ENCODE data around the gene SCAF11. TPM values are rescaled to one million over a fixed set of nuclear protein-coding genes. Genes with fewer than 3 reads are reported as not detected.

SCAF11 gene
- polyA plus RNA-seq, 1 donor from 2014 or later: 20.4 TPM

- Histone ChIP-seq H3F3A (ENCODE audit: insufficient read depth, low read length, poor library complexity, severe bottlenecking) (no peaks in the 10 kb centered on the region), H3K79me2 (replicated peaks; ENCODE audit: insufficient read depth, low read length) (peaks cover 14% of the 10 kb centered on the region), H3K9me2 (ENCODE audit: insufficient read depth, low read length) (no peaks in the 10 kb centered on the region), H3K4me3 (ENCODE audit: low read length) (no peak overlapping the region), H2AFZ (ENCODE audit: low read depth, low read length) (no peak overlapping the region), H3K9ac (ENCODE audit: low read length) (no peak overlapping the region), H3K9me3 (ENCODE audit: low read length) (no peaks in the 10 kb centered on the region), H3K27ac (ENCODE audit: low read length) (no peak overlapping the region), H3K36me3 (ENCODE audit: insufficient read depth, low read length) (no peaks in the 10 kb centered on the region), H3K27me3 (ENCODE audit: insufficient read depth, low read depth, low read length) (no peaks in the 10 kb centered on the region), H3K4me2 (ENCODE audit: low read length) (no peak overlapping the region), H4K20me1 (ENCODE audit: insufficient read depth) (no peaks in the 10 kb centered on the region)
- TF ChIP-seq RAD21 (conservative IDR thresholded peaks at IDR 0.05) (no peak), EZH2 (IDR thresholded peaks at IDR 0.05; ENCODE audit: borderline replicate concordance, insufficient read depth, low read length, poor library complexity, severe bottlenecking) (no peak), REST (IDR thresholded peaks at IDR 0.05; ENCODE audit: borderline replicate concordance) (no peak), TAF1 (IDR thresholded peaks at IDR 0.05; ENCODE audit: low read depth) (no peak), CTCF (IDR thresholded peaks at IDR 0.05; ENCODE audit: poor library complexity, severe bottlenecking) (no peak), SMC3 (conservative IDR thresholded peaks at IDR 0.05; ENCODE audit: poor library complexity) (no peak), POLR2AphosphoS5 (IDR thresholded peaks at IDR 0.05) (no peak), EP300 (conservative IDR thresholded peaks at IDR 0.05; ENCODE audit: poor library complexity, severe bottlenecking) (no peak), MXI1 (conservative IDR thresholded peaks at IDR 0.05; ENCODE audit: poor library complexity, severe bottlenecking) (no peak)
Measured at GRCh38 chr12:45966486-45966885, 23.9 kb downstream of the SCAF11 start.

- H3K4me3 ChIP-seq (ENCODE audit: low read length): no peak overlapping the region
- TF ChIP-seq REST (IDR thresholded peaks at IDR 0.05; ENCODE audit: borderline replicate concordance) (no peak), MXI1 (conservative IDR thresholded peaks at IDR 0.05; ENCODE audit: poor library complexity, severe bottlenecking) (no peak)
- H3K79me2 ChIP-seq (replicated peaks; ENCODE audit: insufficient read depth, low read length): peaks cover 3% of the 10 kb centered on the region
- no peak overlapping the region for H3K27ac ChIP-seq (ENCODE audit: low read length)
- H3K36me3 ChIP-seq (ENCODE audit: insufficient read depth, low read length): peaks cover 5% of the 10 kb centered on the region
- no peak overlapping the region for H2AFZ ChIP-seq (ENCODE audit: low read depth, low read length)
- no peaks in the 10 kb centered on the region for H3F3A ChIP-seq (ENCODE audit: insufficient read depth, low read length, poor library complexity, severe bottlenecking)
- H3K9ac ChIP-seq (ENCODE audit: low read length): no peak overlapping the region
- no peaks in the 10 kb centered on the region for H3K9me2 ChIP-seq (ENCODE audit: insufficient read depth, low read length)
- no peaks in the 10 kb centered on the region for H4K20me1 ChIP-seq (ENCODE audit: insufficient read depth)
- no peak overlapping the region for H3K4me2 ChIP-seq (ENCODE audit: low read length)
- no peaks in the 10 kb centered on the region for H3K9me3 ChIP-seq (ENCODE audit: low read length)
- H3K27me3 ChIP-seq (ENCODE audit: insufficient read depth, low read depth, low read length): no peaks in the 10 kb centered on the region
Measured at GRCh38 chr12:45962553-45963325, 27.6 kb downstream of the SCAF11 start.

Data from neural cell (in vitro differentiated cells).